ENCODE results near the gene TP53AIP1.

TP53AIP1 gene

GRCh38 chr11:128904656-128905344, 37.9 kb downstream of the TP53AIP1 start:
- peak; percentile 91 for DNase-seq

- no peak for DNase-seq
Observed at GRCh38 chr11:128904303-128904655, 38.4 kb downstream of the TP53AIP1 start.

GRCh38 chr11:128903248-128904061, 39.2 kb downstream of the TP53AIP1 start:
- DNase-seq = peak; percentile 47

GRCh38 chr11:128902515-128903066, 40.1 kb downstream of the TP53AIP1 start:
- peak; percentile 76 for DNase-seq

- DNase-seq = no peak
Observed at GRCh38 chr11:128901653-128902514, 40.8 kb downstream of the TP53AIP1 start.

GRCh38 chr11:128900468-128900867, 42.2 kb downstream of the TP53AIP1 start:
- DNase-seq = no peak

- DNase-seq = peak; percentile 29
Observed at GRCh38 chr11:128898580-128899344, 43.9 kb downstream of the TP53AIP1 start.

- no peak for DNase-seq
Observed at GRCh38 chr11:128897826-128898225, 44.8 kb downstream of the TP53AIP1 start.

- peak; percentile 39 for DNase-seq
Observed at GRCh38 chr11:128896356-128896755, 46.3 kb downstream of the TP53AIP1 start.

GRCh38 chr11:128895526-128895925, 47.1 kb downstream of the TP53AIP1 start:
- DNase-seq = no peak

GRCh38 chr11:128894685-128895084, 48.0 kb downstream of the TP53AIP1 start:
- DNase-seq = no peak

GRCh38 chr11:128894286-128894681, 48.4 kb downstream of the TP53AIP1 start:
- DNase-seq = no peak

GRCh38 chr11:128893578-128894285, 48.9 kb downstream of the TP53AIP1 start:
- DNase-seq = no peak

GRCh38 chr11:128892866-128893565, 49.7 kb downstream of the TP53AIP1 start:
- no peak for DNase-seq

- no peak for DNase-seq
Observed at GRCh38 chr11:128891913-128892398, 50.7 kb downstream of the TP53AIP1 start.

- DNase-seq = peak; percentile 25
Observed at GRCh38 chr11:128890543-128891368, 51.9 kb downstream of the TP53AIP1 start, which contains the start of gene KCNJ5. Gene KCNJ5, plus strand, starts transcription at chr11:128891356. Its CDS starts 19,918 bp downstream, at chr11:128911274.

- no peak for DNase-seq
Observed at GRCh38 chr11:128890216-128890542, 52.5 kb downstream of the TP53AIP1 start.

- DNase-seq = no peak
Observed at GRCh38 chr11:128889657-128890213, 52.9 kb downstream of the TP53AIP1 start.
